ENCODE measurements around the gene STAM.

The STAM gene

DNA sequence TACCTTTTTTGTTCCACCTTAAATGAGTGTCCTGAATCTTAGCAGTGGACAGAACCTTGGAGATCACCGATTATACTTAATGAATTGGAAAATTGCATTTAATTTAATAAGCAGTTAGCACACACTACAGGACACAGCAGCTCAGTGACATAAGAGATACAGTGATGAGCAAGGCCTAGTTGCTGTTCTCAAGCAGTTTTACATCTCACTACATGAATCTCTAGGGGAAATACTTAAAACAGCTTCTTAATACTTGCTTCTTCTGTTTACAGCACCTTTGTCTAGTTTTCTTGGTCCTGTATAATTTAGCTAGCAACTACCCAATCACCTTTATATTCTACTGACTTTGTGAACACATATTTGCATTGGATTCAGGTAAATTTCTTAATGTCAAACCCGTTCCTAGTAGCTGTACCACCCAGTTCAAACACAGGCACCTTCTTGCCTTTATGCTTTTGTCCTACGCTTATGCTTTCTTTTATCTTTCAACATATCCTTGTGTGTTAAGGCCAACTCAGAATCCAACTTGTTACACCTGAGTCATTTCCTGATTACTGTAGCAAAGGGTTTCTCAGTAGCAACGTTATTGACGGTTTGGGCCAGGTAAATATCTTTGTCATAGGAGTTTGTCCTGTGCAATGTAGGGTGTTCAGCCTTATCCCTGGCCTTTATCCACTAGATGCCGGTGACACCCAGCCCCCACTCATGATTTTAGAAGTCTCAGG lies 1.8 kb downstream of the STAM start:
- no peak for TF ChIP-seq EZH2phosphoT487 (IDR thresholded peaks at IDR 0.05; ENCODE audit: borderline replicate concordance)
- TF ChIP-seq, protein P1, sequence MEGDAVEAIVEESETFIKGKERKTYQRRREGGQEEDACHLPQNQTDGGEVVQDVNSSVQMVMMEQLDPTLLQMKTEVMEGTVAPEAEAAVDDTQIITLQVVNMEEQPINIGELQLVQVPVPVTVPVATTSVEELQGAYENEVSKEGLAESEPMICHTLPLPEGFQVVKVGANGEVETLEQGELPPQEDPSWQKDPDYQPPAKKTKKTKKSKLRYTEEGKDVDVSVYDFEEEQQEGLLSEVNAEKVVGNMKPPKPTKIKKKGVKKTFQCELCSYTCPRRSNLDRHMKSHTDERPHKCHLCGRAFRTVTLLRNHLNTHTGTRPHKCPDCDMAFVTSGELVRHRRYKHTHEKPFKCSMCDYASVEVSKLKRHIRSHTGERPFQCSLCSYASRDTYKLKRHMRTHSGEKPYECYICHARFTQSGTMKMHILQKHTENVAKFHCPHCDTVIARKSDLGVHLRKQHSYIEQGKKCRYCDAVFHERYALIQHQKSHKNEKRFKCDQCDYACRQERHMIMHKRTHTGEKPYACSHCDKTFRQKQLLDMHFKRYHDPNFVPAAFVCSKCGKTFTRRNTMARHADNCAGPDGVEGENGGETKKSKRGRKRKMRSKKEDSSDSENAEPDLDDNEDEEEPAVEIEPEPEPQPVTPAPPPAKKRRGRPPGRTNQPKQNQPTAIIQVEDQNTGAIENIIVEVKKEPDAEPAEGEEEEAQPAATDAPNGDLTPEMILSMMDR (conservative IDR thresholded peaks at IDR 0.05; ENCODE audit: low read length) = no peak
- H3K4me1 ChIP-seq (ENCODE audit: insufficient read depth, low read length, poor library complexity, severe bottlenecking) = peaks cover 68% of the 10 kb centered on the region
- peaks cover 44% of the 10 kb centered on the region for H4K20me1 ChIP-seq (ENCODE audit: insufficient read depth, low read length, poor library complexity, severe bottlenecking)
- H3K36me3 ChIP-seq (ENCODE audit: insufficient read depth, low read length) = no peaks in the 10 kb centered on the region
- H2AFZ ChIP-seq (ENCODE audit: low read length) = no peak overlapping the region
- peak overlapping the region; percentile 99 for H3K4me3 ChIP-seq (ENCODE audit: low read length, poor library complexity, severe bottlenecking)
- peak overlapping the region; percentile 93 for H3K4me2 ChIP-seq (ENCODE audit: low read depth, low read length, poor library complexity, severe bottlenecking)
- H3K79me2 ChIP-seq (ENCODE audit: insufficient read depth, low read length) = peaks cover 92% of the 10 kb centered on the region
- H3K9me2 ChIP-seq (replicated peaks; ENCODE audit: low read depth, low read length) = no peaks in the 10 kb centered on the region
- H3K9me3 ChIP-seq (ENCODE audit: insufficient read depth, low read depth, low read length) = no peaks in the 10 kb centered on the region
- H3K27me3 ChIP-seq (ENCODE audit: insufficient read depth, low read length, poor library complexity, severe bottlenecking) = no peaks in the 10 kb centered on the region
- H3F3A ChIP-seq (ENCODE audit: low read depth) = no peaks in the 10 kb centered on the region; the same call in 1 of the 2 replicates
- peak overlapping the region; percentile 98 for H3K9ac ChIP-seq (ENCODE audit: low read depth, low read length, poor library complexity, severe bottlenecking)

DNA sequence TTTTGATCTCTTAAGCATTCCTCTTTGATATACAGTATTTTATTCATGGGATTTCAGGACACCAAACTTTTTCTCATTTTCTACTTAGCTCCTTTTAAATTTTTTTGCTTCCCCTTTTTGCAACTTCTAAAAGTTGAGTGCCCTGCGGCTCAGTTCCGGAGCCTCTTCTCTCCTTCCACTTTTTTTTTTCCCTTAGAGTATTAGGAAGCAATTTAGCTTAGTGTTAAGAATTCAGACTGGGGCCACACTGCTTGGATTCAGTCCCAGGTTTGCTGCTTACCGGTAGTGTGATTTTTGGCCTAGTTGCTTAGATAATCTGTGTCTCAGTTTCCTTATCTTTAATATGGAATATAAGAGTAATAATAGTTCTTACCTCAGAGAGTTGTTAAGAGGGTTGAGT lies 3.4 kb downstream of the STAM start:
- H3K4me2 ChIP-seq (ENCODE audit: low read depth, low read length, poor library complexity, severe bottlenecking) = peak overlapping the region; percentile 93
- peak overlapping the region; percentile 99 for H3K4me3 ChIP-seq (ENCODE audit: low read length, poor library complexity, severe bottlenecking)
- peaks cover 47% of the 10 kb centered on the region for H4K20me1 ChIP-seq (ENCODE audit: insufficient read depth, low read length, poor library complexity, severe bottlenecking)
- no peaks in the 10 kb centered on the region for H3K36me3 ChIP-seq (ENCODE audit: insufficient read depth, low read length)
- H3F3A ChIP-seq (ENCODE audit: low read depth) = no peaks in the 10 kb centered on the region; the same call in 1 of the 2 replicates
- TF ChIP-seq, protein P1 (conservative IDR thresholded peaks at IDR 0.05; ENCODE audit: low read length) = no peak
- no peaks in the 10 kb centered on the region for H3K9me3 ChIP-seq (ENCODE audit: insufficient read depth, low read depth, low read length)
- no peak overlapping the region for H2AFZ ChIP-seq (ENCODE audit: low read length)
- no peaks in the 10 kb centered on the region for H3K27me3 ChIP-seq (ENCODE audit: insufficient read depth, low read length, poor library complexity, severe bottlenecking)
- H3K4me1 ChIP-seq (ENCODE audit: insufficient read depth, low read length, poor library complexity, severe bottlenecking) = peaks cover 72% of the 10 kb centered on the region
- H3K9me2 ChIP-seq (replicated peaks; ENCODE audit: low read depth, low read length) = no peaks in the 10 kb centered on the region
- H3K79me2 ChIP-seq (ENCODE audit: insufficient read depth, low read length) = peaks cover 97% of the 10 kb centered on the region
- H3K9ac ChIP-seq (ENCODE audit: low read depth, low read length, poor library complexity, severe bottlenecking) = peak overlapping the region; percentile 98

DNA sequence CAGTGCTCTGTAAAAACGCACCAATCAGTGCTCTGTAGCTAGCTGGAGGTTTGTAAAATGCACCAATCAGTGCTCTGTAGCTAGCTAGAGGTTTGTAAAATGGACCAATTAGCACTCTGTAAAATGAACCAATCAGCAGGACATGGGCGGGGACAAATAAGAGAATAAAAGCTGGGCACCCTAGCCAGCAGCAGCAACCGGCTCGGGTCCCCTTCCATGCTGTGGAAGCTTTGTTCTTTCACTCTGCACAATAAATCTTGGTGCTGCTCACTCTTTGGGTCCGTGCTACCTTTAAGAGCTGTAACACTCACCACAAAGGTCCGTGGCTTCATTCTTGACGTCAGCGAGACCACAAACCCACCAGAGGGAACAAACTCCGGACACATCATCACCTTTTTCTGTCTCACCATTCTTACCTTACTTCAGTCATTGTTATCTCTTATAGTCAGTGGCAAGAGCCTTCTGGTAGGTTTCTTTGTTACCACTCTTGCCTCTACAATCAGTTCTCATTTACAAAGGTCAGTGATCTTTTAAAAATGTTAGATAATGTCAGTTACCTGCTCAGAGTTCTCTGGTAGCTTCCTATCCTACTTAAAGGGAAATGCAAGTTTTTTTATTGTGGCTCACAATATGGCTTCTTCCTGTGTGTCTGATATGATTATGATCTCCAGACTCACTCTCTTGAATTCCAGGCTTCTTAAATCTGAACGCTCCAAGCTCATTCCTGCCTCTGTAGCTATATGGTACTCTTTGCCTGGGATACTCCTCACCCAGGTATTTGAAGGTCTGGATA lies 4.5 kb downstream of the STAM start:
- H3K36me3 ChIP-seq (ENCODE audit: insufficient read depth, low read length) = peaks cover 9% of the 10 kb centered on the region
- peaks cover 63% of the 10 kb centered on the region for H3K4me1 ChIP-seq (ENCODE audit: insufficient read depth, low read length, poor library complexity, severe bottlenecking)
- H3K4me2 ChIP-seq (ENCODE audit: low read depth, low read length, poor library complexity, severe bottlenecking) = peak overlapping the region; percentile 93
- peaks cover 97% of the 10 kb centered on the region for H3K79me2 ChIP-seq (ENCODE audit: insufficient read depth, low read length)
- peaks cover 10% of the 10 kb centered on the region for H3K9me3 ChIP-seq (ENCODE audit: insufficient read depth, low read depth, low read length)
- TF ChIP-seq, protein P1 (conservative IDR thresholded peaks at IDR 0.05; ENCODE audit: low read length) = no peak
- no peak for TF ChIP-seq EZH2phosphoT487 (IDR thresholded peaks at IDR 0.05; ENCODE audit: borderline replicate concordance)
- H3F3A ChIP-seq (ENCODE audit: low read depth) = no peaks in the 10 kb centered on the region; the same call in 1 of the 2 replicates
- H3K9me2 ChIP-seq (replicated peaks; ENCODE audit: low read depth, low read length) = no peaks in the 10 kb centered on the region
- peak overlapping the region; percentile 38 for H3K9ac ChIP-seq (ENCODE audit: low read depth, low read length, poor library complexity, severe bottlenecking)
- no peak overlapping the region for H2AFZ ChIP-seq (ENCODE audit: low read length)
- H3K4me3 ChIP-seq (ENCODE audit: low read length, poor library complexity, severe bottlenecking) = peak overlapping the region; percentile 99
- H4K20me1 ChIP-seq (ENCODE audit: insufficient read depth, low read length, poor library complexity, severe bottlenecking) = peaks cover 41% of the 10 kb centered on the region
- H3K27me3 ChIP-seq (ENCODE audit: insufficient read depth, low read length, poor library complexity, severe bottlenecking) = no peaks in the 10 kb centered on the region

Data from Loucy (cell line).